Stomach (tissue), 9 donors: Measurements from ENCODE around the gene NUAK1. TPM values are rescaled to one million over a fixed set of nuclear protein-coding genes. Genes with fewer than 3 reads are reported as not detected.

ENCODE experiments used
- DNase-seq, 2 donors: peaks; one replicate each; pipeline versions ENCODE4 v3.0.0 to v3.0.0-alpha.2; 2013 to 2019
- H3K27ac ChIP-seq, 5 donors: fragments of 200-600 bp in 4 of 5; sonication (generic) in 4 of 5; one replicate each; pipeline ENCODE4 v1.5.1; 2013 to 2019; ENCODE audit warnings: mild to moderate bottlenecking in 1 of 5, moderate library complexity in 1 of 5
- H3K27me3 ChIP-seq, 3 donors: fragments of 200-600 bp; sonication (generic); one replicate each; pipeline ENCODE4 v1.5.1; 2017 to 2019; ENCODE audit warnings: mixed run types in 1 of 3
- H3K36me3 ChIP-seq, 4 donors: fragments of 200-600 bp; sonication (generic); 1 replicate in 3 of 4; 2 replicates in 1 of 4; pipeline ENCODE4 v1.5.1; 2016 to 2019
- H3K4me1 ChIP-seq, 4 donors: fragments of 200-600 bp; sonication (generic); one replicate each; pipeline ENCODE4 v1.5.1; 2016 to 2019
- H3K4me3 ChIP-seq, 4 donors: fragments of 200-600 bp; sonication (generic) in 3 of 4; one replicate each; pipeline ENCODE4 v1.5.1; 2016 to 2019; ENCODE audit warnings: mild to moderate bottlenecking in 1 of 4
- H3K9me3 ChIP-seq, 4 donors: fragments of 200-600 bp; sonication (generic); one replicate each; pipeline ENCODE4 v1.5.1; 2016 to 2019
- EP300 ChIP-seq: sonication (generic); formaldehyde crosslinking; IDR thresholded peaks from one replicate; pipeline ENCODE4 v1.6.1; 2017; ENCODE audit warnings: antibody characterized with exemption
- POLR2A ChIP-seq, 4 donors: fragments of 450-650 bp; IDR thresholded peaks; one replicate each; pipeline ENCODE4 v1.6.1; 2016; ENCODE audit warnings: antibody characterized with exemption in 4 of 4, control low read depth in 2 of 4, mild to moderate bottlenecking in 1 of 4, moderate library complexity in 1 of 4
- POLR2AphosphoS5 ChIP-seq, 3 donors: sonication (generic); formaldehyde crosslinking; IDR thresholded peaks; one replicate each; pipeline ENCODE4 v1.6.1; 2016; ENCODE audit warnings: antibody characterized with exemption in 3 of 3
- WGBS, 5 donors: extraction: QIAGEN DNeasy Blood & Tissue Kit in 3 of 5; methylation state at CpG; one replicate each; pipeline versions ENCODE4 v1.1.5 to v1.1.7; 2013 to 2018; 5-methylcytosine and 5-hydroxymethylcytosine counted together
- intact Hi-C: fragments of 100-400 bp; cut with DNase I; formaldehyde crosslinking; loops from one replicate; pipeline ENCODE4 v1.15.1; 2023; ENCODE audit warnings: low total_unique reads
- polyA plus RNA-seq, 3 donors: library from polyadenylated mRNA; stranded (reverse); fragments of 200-250 nt; gene quantifications; one replicate each; pipeline ENCODE4 v1.2.3, GENCODE V29; 2013
- total RNA-seq, 5 donors: library from RNA; depleted of rRNA; stranded (reverse); fragments of >200 nt; gene quantifications; one replicate each; pipeline versions ENCODE4 v1.1.0 to v1.2.3, GENCODE V29; 2014 to 2016
- TF ChIP-seq, protein P1 (sequence below), 7 experiments: fragments of 450-650 bp in 4 of 7; fragments of 200-600 bp in 3 of 7; sonication (generic) in 3 of 7; IDR thresholded peaks; one replicate each; pipeline ENCODE4 v1.5.1; 2016 to 2019; ENCODE audit warnings: antibody characterized with exemption in 7 of 7, control low read depth in 2 of 7, mild to moderate bottlenecking in 1 of 7
- donor health status: healthy with polysubstance abuse.
- donor health status: Bipolar disorder and iron deficiency.
- donor health status: healthy.

The NUAK1 gene
- total and polyA plus RNA-seq, 8 donors, result 0.58 to 79.0 (median 4.3) TPM

DNA sequence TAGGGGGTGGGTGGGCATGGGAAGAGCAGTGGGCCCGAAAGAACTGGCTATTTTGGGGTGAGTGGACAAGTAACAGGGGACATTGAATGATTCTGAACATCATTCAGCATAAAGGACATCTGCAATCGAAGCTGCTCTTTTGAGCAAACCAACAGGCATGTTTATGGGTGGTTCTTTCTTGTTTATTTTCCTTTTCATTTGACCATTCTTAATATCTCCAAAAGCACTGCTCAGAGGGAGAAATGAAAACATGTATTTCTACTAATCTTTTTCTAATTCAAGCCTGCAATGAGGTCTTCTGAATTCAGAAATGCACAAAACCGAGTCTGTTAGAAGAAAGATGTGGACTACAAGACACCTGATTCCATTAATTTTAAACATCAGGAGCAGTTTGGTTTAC is 54.0 kb downstream of the NUAK1 start:
- peaks cover 4 to 38% (median 18%) of the 10 kb centered on the region in 4 donors for H3K4me1 ChIP-seq
- no peak overlapping the region for H3K4me3 ChIP-seq
- DNase-seq, result no peak
- 53 to 68% (median 63%) methylated on average over 3 of the region's 3 CpGs for WGBS, 5 donors
- peak overlapping the region in 2 of 5 donors; percentile 15 to 37 for H3K27ac ChIP-seq
- H3K9me3 ChIP-seq, result no peaks in the 10 kb centered on the region
- no peaks in the 10 kb centered on the region for H3K27me3 ChIP-seq
- TF ChIP-seq EP300, result no peak
- TF ChIP-seq, protein P1, sequence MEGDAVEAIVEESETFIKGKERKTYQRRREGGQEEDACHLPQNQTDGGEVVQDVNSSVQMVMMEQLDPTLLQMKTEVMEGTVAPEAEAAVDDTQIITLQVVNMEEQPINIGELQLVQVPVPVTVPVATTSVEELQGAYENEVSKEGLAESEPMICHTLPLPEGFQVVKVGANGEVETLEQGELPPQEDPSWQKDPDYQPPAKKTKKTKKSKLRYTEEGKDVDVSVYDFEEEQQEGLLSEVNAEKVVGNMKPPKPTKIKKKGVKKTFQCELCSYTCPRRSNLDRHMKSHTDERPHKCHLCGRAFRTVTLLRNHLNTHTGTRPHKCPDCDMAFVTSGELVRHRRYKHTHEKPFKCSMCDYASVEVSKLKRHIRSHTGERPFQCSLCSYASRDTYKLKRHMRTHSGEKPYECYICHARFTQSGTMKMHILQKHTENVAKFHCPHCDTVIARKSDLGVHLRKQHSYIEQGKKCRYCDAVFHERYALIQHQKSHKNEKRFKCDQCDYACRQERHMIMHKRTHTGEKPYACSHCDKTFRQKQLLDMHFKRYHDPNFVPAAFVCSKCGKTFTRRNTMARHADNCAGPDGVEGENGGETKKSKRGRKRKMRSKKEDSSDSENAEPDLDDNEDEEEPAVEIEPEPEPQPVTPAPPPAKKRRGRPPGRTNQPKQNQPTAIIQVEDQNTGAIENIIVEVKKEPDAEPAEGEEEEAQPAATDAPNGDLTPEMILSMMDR (IDR thresholded peaks at IDR 0.05), result no peak
- TF ChIP-seq POLR2A (IDR thresholded peaks at IDR 0.05), result no peak
- TF ChIP-seq POLR2AphosphoS5 (IDR thresholded peaks at IDR 0.05), result no peak
- intact Hi-C loops, result no loop called here
- H3K36me3 ChIP-seq, result peaks cover 0 to 18% (median 6%) of the 10 kb centered on the region in 4 donors

DNA sequence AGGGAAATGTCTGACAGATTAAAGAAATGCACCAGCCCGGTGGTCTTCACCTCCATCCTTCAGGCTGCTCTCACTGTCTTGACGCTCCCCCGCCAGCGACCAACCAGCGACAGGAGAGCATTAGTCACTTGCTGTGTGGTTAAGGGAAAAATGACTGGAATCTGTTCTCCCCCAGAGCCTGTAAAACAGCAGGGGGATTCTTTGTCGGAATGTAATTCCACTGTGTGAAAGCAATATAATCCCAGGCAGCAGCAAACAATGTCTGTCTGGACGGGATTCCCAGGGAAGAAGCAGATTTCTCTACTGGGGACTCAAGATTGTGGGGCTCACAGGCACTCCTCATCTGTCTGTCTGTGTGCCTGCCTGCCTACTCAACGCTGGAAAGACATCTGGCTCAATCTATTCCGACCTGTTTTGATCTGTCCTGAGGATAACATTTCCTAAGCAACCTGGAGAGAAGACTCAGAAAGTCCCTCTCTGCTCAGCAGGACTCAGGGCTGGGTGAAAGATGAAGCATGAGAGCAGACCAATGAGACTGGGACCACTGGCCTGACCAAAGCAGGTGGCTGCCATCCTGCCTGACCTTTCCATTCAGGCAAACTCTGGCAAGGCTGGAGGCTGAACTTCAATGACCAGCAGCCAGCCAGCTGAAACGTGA is 54.6 kb downstream of the NUAK1 start:
- Histone ChIP-seq H3K9me3 (no peaks in the 10 kb centered on the region), H3K36me3 (peaks cover 0 to 18% (median 6%) of the 10 kb centered on the region in 4 donors), H3K4me1 (peaks cover 0 to 38% (median 15%) of the 10 kb centered on the region in 4 donors), H3K27ac (peak overlapping the region in 2 of 5 donors; percentile 15 to 37), H3K27me3 (no peaks in the 10 kb centered on the region), H3K4me3 (no peak overlapping the region)
- 50 to 65% (median 56%) methylated on average over 10 of the region's 10 CpGs for WGBS, 5 donors
- peak in 1 of 2 donors; percentile 37 for DNase-seq
- no peak for TF ChIP-seq POLR2A (IDR thresholded peaks at IDR 0.05)
- no peak for TF ChIP-seq EP300
- TF ChIP-seq POLR2AphosphoS5 (IDR thresholded peaks at IDR 0.05), result no peak
- TF ChIP-seq, protein P1 (IDR thresholded peaks at IDR 0.05), result no peak
- intact Hi-C loops, result no loop called here

DNA sequence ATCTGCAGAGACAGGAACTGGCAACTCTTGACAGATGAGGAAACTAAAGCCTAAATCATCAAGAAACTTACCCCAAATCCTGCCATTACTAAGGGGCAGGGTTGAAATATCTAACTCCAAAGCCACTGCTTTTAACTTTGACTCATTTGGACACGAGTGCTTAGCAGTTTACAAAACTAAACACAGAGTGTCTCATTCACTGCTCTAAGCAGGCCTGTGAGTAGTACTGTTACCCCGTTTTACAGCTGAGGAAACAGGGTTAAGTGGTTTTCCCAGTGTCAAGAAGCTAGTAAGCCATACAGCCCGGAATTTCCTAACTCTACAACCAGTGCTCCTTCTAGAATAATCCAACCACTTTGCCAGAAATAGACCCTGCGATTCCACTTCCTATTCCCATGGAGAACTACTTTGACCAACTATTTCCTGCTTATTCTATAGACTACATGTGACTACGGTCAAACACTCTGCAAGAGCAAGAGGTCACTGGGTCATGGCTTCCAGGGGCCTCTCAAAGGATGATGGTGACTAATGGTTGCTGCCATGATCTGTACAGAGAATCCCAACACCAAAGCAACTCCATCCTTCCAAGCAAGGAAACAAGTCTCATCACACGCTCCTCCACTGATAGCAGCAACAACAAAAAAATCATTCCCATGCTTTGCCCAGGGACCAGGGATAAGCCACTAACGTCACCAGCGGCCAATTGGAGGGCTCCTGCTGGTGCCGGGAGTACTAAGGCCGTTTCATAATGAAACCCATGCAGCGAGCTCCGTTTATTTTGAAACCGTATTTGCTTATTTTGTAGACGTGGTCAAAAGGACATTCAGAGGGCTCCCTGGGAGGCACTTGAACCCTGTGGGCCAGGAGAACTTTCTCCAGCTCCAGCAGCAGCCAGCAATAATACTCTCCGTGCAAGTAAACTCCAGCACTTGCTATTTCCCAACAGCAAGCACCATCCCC is 56.3 kb downstream of the NUAK1 start:
- Histone ChIP-seq H3K36me3 (peaks cover 0 to 15% (median 6%) of the 10 kb centered on the region in 4 donors), H3K9me3 (no peaks in the 10 kb centered on the region), H3K4me1 (peaks cover 5 to 41% (median 19%) of the 10 kb centered on the region in 4 donors), H3K27ac (peak overlapping the region in 2 of 5 donors; percentile 1 to 29), H3K27me3 (no peaks in the 10 kb centered on the region), H3K4me3 (no peak overlapping the region)
- TF ChIP-seq, protein P1 (IDR thresholded peaks at IDR 0.05), result no peak
- TF ChIP-seq EP300 (no peak), POLR2AphosphoS5 (IDR thresholded peaks at IDR 0.05) (no peak), POLR2A (IDR thresholded peaks at IDR 0.05) (no peak)
- no peak for DNase-seq
- intact Hi-C loops, result no loop called here
- WGBS, 5 donors, result 82 to 88% (median 86%) methylated on average over 15 of the region's 15 CpGs

DNA sequence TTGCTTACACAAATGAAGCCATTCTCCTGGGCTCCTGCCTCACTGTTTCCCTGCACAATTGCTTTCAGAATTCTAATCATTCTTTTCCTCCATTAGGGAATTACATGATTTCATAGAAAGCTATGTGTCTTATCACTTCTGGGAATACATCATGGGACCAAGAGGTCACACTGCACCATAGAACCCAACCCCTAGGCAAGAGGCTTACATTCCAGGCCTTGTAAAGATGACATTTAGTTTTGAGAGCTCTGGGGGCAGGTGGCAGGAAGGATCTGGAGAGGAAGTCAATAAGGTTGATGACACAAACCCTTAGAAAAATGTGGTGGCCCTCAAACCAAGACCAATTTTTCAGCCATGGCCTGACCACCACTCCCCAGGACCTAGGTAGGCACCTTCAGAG is 57.1 kb downstream of the NUAK1 start:
- Histone ChIP-seq H3K9me3 (no peaks in the 10 kb centered on the region), H3K4me1 (peaks cover 5 to 41% (median 19%) of the 10 kb centered on the region in 4 donors), H3K36me3 (peaks cover 0 to 15% (median 6%) of the 10 kb centered on the region in 4 donors), H3K27ac (peak overlapping the region in 2 of 5 donors; percentile 1 to 28), H3K4me3 (no peak overlapping the region), H3K27me3 (no peaks in the 10 kb centered on the region)
- no peak for DNase-seq
- TF ChIP-seq, protein P1 (IDR thresholded peaks at IDR 0.05), result no peak
- TF ChIP-seq EP300, result no peak
- no peak for TF ChIP-seq POLR2AphosphoS5 (IDR thresholded peaks at IDR 0.05)
- TF ChIP-seq POLR2A (IDR thresholded peaks at IDR 0.05), result no peak
- intact Hi-C loops, result no loop called here
